Measurements from ENCODE around the gene ZNF217. TPM values are rescaled to one million over a fixed set of nuclear protein-coding genes. Genes with fewer than 3 reads are reported as not detected.
"Not testable (repeated sequence)": the region's sequence is repeated elsewhere in the genome, so short reads cannot be mapped to it uniquely, and the experiment has no call there.

ZNF217 gene
- total RNA-seq, 2 experiments from 2014 or later = 39.7 to 68.4 TPM

DNA sequence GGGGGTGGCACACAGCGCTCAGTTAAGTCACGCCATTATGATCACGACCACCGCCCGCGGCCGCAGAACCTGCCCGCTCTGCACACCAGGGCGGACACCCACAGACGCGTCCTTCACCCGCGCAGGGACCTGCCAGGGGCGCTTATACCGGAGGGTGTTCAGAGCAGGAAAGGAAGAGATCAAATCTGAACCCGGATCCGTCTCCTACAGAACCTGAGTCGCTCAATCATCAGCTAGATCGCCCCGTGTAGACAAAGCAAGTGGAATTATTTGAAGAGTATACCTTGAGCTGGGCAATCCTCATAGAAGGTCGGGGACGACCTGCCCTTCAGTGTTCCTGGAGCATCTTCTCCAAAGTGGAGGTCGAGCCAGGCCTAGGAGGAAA is 14.4 kb upstream of the ZNF217 start:
- DNase-seq (ENCODE audit: low spot score) = no peak
- no peak overlapping the region for H2AFZ ChIP-seq (ENCODE audit: low read length)
- H3K4me2 ChIP-seq (ENCODE audit: low read length) = no peak overlapping the region
- no peak for TF ChIP-seq EZH2phosphoT487 (IDR thresholded peaks at IDR 0.05; ENCODE audit: borderline replicate concordance, low read depth, low read length)
- TF ChIP-seq, protein P1, sequence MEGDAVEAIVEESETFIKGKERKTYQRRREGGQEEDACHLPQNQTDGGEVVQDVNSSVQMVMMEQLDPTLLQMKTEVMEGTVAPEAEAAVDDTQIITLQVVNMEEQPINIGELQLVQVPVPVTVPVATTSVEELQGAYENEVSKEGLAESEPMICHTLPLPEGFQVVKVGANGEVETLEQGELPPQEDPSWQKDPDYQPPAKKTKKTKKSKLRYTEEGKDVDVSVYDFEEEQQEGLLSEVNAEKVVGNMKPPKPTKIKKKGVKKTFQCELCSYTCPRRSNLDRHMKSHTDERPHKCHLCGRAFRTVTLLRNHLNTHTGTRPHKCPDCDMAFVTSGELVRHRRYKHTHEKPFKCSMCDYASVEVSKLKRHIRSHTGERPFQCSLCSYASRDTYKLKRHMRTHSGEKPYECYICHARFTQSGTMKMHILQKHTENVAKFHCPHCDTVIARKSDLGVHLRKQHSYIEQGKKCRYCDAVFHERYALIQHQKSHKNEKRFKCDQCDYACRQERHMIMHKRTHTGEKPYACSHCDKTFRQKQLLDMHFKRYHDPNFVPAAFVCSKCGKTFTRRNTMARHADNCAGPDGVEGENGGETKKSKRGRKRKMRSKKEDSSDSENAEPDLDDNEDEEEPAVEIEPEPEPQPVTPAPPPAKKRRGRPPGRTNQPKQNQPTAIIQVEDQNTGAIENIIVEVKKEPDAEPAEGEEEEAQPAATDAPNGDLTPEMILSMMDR (conservative IDR thresholded peaks at IDR 0.05; ENCODE audit: low read length) = no peak
- POLR2A ChIA-PET = interaction anchor here (0.7 to 0.8 kb wide), 2 partner anchors 262 to 318 kb away, joined by 4 read pairs; no protein-coding TSS in a partner anchor
- H4K20me1 ChIP-seq (ENCODE audit: insufficient read depth, low read length) = no peaks in the 10 kb centered on the region
- intact Hi-C loops (cut with micrococcal nuclease; ENCODE audit: unreplicated experiment) = no loop called here
- H3K36me3 ChIP-seq (ENCODE audit: insufficient read depth, low read length) = no peaks in the 10 kb centered on the region
- BruUV-seq (replicated peaks) = no TSS peak
- peaks cover 45% of the 10 kb centered on the region for H3K4me1 ChIP-seq (ENCODE audit: insufficient read depth, low read length, poor library complexity, severe bottlenecking)
- H3K9me3 ChIP-seq (ENCODE audit: low read length) = no peaks in the 10 kb centered on the region
- H3K79me2 ChIP-seq (ENCODE audit: insufficient read depth, low read depth, low read length) = peaks cover 6% of the 10 kb centered on the region; the same call in 1 of the 2 replicates
- no peaks in the 10 kb centered on the region for H3K9me2 ChIP-seq (ENCODE audit: insufficient read depth, low read length)
- H3K4me3 ChIP-seq (ENCODE audit: low read depth, low read length, poor library complexity, severe bottlenecking) = no peak overlapping the region
- no peak overlapping the region for H3K27ac ChIP-seq (ENCODE audit: low read depth, low read length, poor library complexity, severe bottlenecking)
- CTCF ChIA-PET (ENCODE audit: unreplicated experiment) = no interaction called here

DNA sequence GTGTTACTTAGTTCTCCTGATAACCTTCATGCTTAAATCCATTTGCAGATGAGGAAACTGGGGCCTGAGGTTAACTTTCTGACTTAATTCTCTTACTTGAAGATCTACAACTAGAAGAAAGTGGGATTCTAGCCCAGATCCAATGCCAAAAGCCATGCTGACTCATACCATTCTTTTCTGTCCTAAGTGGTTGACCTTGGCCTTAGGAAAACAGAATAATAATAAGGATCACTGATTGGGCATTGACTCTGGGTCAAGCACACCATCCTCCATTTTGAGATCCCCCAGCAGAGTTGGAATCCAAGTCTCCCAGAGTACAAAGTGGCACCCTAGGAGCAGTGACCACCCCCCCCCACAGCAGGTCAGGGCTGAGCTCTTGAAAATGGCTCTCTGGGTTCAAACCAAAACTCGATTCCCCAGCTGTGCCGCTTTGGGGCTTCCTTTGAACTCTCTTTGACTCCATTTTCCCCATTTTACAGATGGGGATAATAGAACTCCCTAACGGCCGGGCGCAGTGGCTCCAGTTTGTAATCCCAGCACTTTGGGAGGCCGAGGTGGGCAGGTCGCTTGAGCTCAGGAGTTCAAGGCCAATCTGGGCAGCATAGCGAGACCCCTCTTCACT is 12.8 kb upstream of the ZNF217 start:
- POLR2A ChIA-PET = no interaction called here
- intact Hi-C loops (cut with micrococcal nuclease; ENCODE audit: unreplicated experiment) = no loop called here
- H3K4me2 ChIP-seq (ENCODE audit: low read length) = no peak overlapping the region
- no peaks in the 10 kb centered on the region for H3K36me3 ChIP-seq (ENCODE audit: insufficient read depth, low read length)
- no peaks in the 10 kb centered on the region for H4K20me1 ChIP-seq (ENCODE audit: insufficient read depth, low read length)
- H2AFZ ChIP-seq (ENCODE audit: low read length) = no peak overlapping the region
- no peaks in the 10 kb centered on the region for H3K9me2 ChIP-seq (ENCODE audit: insufficient read depth, low read length)
- no peak for TF ChIP-seq EZH2phosphoT487 (IDR thresholded peaks at IDR 0.05; ENCODE audit: borderline replicate concordance, low read depth, low read length)
- TF ChIP-seq, protein P1 (conservative IDR thresholded peaks at IDR 0.05; ENCODE audit: low read length) = no peak
- no TSS peak for BruUV-seq (replicated peaks)
- peaks cover 31% of the 10 kb centered on the region for H3K4me1 ChIP-seq (ENCODE audit: insufficient read depth, low read length, poor library complexity, severe bottlenecking)
- H3K4me3 ChIP-seq (ENCODE audit: low read depth, low read length, poor library complexity, severe bottlenecking) = no peak overlapping the region
- peaks cover 6% of the 10 kb centered on the region; the same call in 1 of the 2 replicates for H3K79me2 ChIP-seq (ENCODE audit: insufficient read depth, low read depth, low read length)
- DNase-seq (ENCODE audit: low spot score) = no peak
- CTCF ChIA-PET (ENCODE audit: unreplicated experiment) = no interaction called here
- H3K9me3 ChIP-seq (ENCODE audit: low read length) = no peaks in the 10 kb centered on the region
- no peak overlapping the region for H3K27ac ChIP-seq (ENCODE audit: low read depth, low read length, poor library complexity, severe bottlenecking)

DNA sequence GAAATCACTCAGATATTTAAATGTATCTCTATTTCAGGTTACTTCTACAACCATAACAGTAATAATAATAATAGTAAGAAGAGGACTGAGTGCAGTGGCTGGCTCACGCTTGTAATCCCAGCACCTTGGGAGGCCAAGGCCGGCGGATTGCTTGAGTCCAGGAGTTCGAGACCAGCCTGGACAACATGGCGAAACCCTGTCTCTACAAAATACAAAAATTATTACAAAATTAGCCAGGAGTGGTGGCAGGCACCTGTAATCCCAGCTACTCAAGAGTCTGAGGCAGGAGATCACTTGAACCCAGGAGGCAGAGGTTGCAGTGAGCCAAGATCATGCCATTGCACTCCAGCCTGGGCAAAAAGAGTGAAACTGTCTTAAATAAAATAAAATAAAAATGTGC is 11.8 kb upstream of the ZNF217 start:
- POLR2A ChIA-PET = interaction anchor here (1.2 kb wide), 1 partner anchor 21 kb away, joined by 3 read pairs; no protein-coding TSS in a partner anchor
- H3K4me3 ChIP-seq (ENCODE audit: low read depth, low read length, poor library complexity, severe bottlenecking); H3K36me3 ChIP-seq (ENCODE audit: insufficient read depth, low read length); intact Hi-C loops (cut with micrococcal nuclease; ENCODE audit: unreplicated experiment); CTCF ChIA-PET (ENCODE audit: unreplicated experiment); H3K4me2 ChIP-seq (ENCODE audit: low read length); H3K27ac ChIP-seq (ENCODE audit: low read depth, low read length, poor library complexity, severe bottlenecking); DNase-seq (ENCODE audit: low spot score); H3K79me2 ChIP-seq (ENCODE audit: insufficient read depth, low read depth, low read length); H4K20me1 ChIP-seq (ENCODE audit: insufficient read depth, low read length); H3K9me2 ChIP-seq (ENCODE audit: insufficient read depth, low read length); H2AFZ ChIP-seq (ENCODE audit: low read length); H3K9me3 ChIP-seq (ENCODE audit: low read length); BruUV-seq (replicated peaks): not testable (repeated sequence)
- peaks cover 21% of the 10 kb centered on the region for H3K4me1 ChIP-seq (ENCODE audit: insufficient read depth, low read length, poor library complexity, severe bottlenecking)

DNA sequence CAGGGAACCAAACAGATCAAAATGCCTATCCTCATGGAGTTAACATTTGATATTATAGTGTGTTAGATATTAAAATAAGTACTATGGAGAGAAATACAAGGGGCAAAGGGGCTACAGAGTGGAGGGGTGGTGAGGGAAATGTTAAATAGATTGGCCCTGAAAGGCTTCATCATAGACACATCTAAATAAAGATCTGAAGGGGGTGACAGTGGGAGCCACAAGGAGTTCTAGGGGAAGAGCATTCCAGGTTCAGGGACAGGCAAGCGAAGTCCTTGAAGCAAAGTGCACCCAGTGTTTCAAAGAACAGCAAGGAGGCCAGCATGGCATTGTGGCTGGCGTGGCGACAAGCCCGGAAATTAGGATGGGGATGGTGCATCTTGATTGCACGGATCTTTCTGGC is 11.2 kb upstream of the ZNF217 start:
- H3K4me1 ChIP-seq (ENCODE audit: insufficient read depth, low read length, poor library complexity, severe bottlenecking) = peaks cover 15% of the 10 kb centered on the region
- H3K9me3 ChIP-seq (ENCODE audit: low read length); H3K4me2 ChIP-seq (ENCODE audit: low read length); H3K4me3 ChIP-seq (ENCODE audit: low read depth, low read length, poor library complexity, severe bottlenecking); H4K20me1 ChIP-seq (ENCODE audit: insufficient read depth, low read length); H3K27ac ChIP-seq (ENCODE audit: low read depth, low read length, poor library complexity, severe bottlenecking); intact Hi-C loops (cut with micrococcal nuclease; ENCODE audit: unreplicated experiment); H2AFZ ChIP-seq (ENCODE audit: low read length); BruUV-seq (replicated peaks); H3K79me2 ChIP-seq (ENCODE audit: insufficient read depth, low read depth, low read length); CTCF ChIA-PET (ENCODE audit: unreplicated experiment); H3K9me2 ChIP-seq (ENCODE audit: insufficient read depth, low read length); DNase-seq (ENCODE audit: low spot score); H3K36me3 ChIP-seq (ENCODE audit: insufficient read depth, low read length): not testable (repeated sequence)
- POLR2A ChIA-PET = interaction anchor here (0.7 to 1.2 kb wide), 2 partner anchors 22 to 334 kb away, joined by 3 to 7 read pairs; no protein-coding TSS in a partner anchor

Measured in OCI-LY7 (cell line).